Endometrium (tissue), 2 donors: ENCODE results near the gene COL15A1.

Experiments
- FAIRE-seq: peaks from 2 replicates; lab custom pipeline; 2012; peaks lifted over from hg19 to GRCh38; lab: Jason Lieb, UNC
- donor health status: control.
- donor health status: control.

The COL15A1 gene

DNA sequence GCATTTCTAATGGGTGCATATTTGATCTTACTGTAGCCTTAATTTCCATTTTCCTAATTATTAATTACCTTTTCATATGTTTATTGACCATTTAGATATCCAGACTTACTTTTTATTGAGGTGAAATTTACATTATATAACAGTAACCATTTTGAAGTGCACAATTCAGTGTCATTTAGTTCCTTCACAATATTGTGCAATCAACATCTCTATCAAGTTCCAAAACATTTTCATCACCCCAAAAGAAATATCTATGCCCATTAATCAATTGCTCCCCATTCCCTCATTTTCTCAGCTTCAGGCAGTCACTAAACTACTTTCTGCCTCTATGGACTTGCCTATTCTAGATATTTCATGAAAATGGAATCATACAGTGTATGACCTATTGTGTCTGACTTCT lies 5.9 kb downstream of the COL15A1 start:
- FAIRE-seq = no peak

DNA sequence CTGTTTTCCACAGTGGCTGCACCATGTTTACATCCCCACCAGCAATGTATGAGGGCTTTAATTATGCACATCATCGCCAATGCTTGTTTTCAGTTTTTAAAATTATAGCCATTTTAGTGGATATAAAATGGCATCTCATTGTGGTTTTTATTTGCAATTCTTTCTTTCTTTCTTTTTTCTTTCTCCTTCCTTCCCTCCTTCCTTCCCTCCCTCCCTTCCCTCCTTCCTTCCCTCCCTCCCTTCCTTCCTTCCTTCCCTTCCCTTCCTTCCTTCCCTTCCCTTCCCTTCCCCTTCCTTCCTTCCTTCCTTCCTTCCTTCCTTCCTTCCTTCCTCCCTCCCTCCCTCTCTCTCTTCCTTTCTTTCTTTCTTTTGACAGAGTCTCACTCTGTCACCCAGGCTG lies 6.6 kb downstream of the COL15A1 start:
- FAIRE-seq = no peak

DNA sequence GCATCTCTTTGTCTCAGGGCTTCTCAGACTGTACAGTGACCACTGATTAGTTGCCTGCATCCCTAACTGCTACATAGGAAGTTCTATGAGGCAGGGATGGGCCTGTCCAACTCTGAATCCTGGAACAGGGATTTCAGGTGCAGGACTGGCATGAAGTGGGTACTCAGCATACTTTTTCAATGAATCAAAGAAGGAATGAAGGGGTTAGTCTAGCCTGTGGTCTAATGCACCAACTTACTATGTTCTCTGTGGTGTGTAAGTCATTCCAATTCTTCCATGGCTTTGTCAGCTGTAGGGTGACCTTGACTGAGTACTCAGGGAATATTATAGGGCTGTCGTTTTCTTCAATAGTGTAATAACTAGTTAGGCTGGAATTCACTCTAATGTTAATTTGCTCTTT lies 8.3 kb downstream of the COL15A1 start:
- FAIRE-seq = no peak

DNA sequence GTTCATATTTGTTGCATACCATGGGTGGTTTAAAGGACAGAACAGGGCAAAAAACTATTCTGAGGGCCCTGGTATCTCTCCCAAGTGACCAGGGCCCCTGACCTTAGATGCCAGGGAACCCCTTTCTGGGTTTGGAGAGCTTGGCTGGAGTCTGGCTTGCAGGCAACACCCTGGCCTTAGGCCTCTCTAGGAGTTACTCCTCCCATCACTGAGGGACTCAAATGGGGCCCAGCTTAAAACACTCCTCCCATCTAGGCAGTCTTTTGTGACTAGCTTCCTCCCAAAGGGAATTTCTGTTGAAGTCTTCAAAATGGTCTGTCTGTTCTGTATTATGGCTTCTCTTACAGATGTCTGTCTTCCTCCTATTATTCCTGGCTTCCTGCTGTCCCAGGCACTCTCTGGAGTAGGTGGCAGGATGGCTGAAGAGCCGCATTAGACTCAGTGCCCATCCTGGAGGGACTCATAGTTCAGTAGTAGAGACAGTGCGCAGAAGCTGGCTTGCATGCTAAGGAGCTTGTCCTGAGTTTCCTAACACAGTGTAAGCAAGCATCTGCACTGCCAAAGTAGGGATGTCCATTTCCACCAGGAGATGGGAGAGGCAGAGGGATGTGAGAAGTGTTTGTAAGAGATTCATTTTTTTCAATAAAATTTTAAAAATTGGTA lies 10.0 kb downstream of the COL15A1 start:
- FAIRE-seq = no peak

DNA sequence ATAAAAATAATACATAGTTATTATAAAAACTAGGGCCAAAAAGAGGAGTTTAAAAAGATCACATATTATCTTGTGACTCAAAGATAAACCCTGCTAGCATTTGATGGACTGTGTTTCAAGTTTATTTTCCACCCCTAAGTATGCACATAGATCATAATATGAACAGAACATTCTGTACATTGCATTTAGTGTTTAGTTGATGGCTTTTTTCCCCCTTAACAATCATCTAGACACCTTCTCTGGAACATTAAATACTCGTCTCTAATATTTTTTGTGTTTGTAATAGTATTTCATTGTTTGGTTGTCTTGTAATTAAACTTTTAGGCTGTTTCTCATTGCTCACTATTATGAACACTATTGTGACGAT lies 10.5 kb downstream of the COL15A1 start:
- no peak for FAIRE-seq

DNA sequence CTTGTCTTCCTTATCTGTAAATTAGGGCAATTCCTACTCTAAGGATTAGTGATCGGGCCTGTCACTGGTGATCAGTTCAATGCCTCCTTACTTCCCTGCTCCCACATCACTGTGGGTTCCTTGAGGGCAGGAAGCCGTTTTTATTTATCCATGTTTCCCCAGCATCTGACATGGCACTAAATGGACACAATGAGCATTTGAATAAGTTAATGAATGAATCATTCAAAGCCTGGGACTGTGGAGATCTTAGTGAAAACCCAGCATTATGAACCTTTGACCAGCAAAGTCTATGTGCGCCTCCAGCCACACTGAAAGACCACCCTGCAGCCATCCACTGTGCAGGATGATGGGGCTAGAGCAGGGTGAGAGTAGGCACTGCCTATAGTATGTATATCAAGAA lies 11.6 kb downstream of the COL15A1 start:
- FAIRE-seq = no peak

DNA sequence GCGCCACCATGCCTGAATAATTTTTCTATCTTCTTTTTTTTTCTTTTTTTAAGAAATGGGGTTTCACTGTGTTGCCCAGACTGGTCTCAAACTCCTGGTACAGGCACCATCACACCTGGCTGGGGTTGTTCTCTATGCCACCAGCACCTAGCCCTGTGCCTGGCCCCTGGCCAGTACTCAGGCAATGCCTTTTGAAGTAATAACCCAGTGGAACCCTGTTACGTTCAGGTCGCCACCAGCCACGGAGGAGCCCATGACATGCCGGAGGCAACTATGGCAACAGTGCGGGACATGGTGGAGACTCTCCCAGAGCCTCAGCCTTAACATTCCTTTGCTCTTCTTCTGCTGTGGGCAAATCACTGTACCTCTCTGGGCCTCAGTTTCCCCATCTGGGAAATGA lies 14.1 kb downstream of the COL15A1 start:
- no peak for FAIRE-seq

DNA sequence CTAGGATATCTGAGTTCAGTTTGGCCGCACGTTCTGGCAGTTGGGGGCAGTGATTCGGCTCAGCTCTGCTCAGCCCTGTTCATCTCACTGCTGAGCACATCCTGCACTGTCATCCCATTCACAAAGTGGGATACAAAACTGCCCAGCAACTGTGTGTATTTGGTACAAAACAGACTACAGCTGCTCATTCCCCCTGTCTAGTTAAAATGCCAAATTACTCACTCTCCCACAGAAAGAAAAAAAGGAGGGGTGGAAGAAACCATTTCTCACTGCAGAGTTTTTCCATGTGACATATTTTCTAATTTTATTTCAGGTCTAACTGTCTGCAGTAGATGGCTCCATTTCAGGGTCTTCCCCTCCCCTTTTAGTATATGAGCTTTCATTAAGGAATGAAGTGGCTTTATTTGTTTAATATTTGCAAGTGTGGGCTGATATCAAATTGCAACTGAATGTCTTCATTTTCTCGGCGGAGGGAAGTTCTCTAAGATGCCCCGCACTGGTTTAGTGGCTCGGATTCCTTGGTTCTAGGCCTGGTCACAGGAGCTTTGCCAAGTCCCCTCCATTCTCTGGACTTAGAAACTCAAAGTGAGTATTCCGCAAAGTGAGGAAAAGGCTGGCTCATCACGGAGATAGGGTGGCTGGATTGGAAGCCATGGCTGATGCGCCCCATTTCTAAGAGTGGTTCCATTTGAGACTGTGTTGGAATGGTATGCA lies 14.7 kb downstream of the COL15A1 start:
- peak; percentile 68 for FAIRE-seq

DNA sequence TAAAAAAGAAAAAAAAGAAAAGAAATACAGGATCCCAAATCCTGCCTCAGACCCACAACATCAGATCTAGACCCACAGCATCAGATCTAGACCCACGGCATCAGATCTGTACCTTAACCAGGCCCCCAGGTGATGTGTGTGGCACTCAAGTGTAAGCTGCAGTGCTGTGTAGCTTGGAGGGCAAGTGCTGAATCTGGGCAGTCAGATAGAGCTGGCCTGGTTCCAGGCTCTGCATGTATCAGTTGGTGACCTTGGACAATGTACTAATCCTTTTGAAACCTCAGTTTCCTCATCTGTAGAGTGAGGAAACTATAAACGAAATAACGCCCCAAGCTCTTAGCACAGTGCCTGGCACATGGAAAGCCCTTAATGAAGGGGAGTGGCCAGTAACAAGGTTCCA lies 16.7 kb downstream of the COL15A1 start:
- FAIRE-seq = no peak

DNA sequence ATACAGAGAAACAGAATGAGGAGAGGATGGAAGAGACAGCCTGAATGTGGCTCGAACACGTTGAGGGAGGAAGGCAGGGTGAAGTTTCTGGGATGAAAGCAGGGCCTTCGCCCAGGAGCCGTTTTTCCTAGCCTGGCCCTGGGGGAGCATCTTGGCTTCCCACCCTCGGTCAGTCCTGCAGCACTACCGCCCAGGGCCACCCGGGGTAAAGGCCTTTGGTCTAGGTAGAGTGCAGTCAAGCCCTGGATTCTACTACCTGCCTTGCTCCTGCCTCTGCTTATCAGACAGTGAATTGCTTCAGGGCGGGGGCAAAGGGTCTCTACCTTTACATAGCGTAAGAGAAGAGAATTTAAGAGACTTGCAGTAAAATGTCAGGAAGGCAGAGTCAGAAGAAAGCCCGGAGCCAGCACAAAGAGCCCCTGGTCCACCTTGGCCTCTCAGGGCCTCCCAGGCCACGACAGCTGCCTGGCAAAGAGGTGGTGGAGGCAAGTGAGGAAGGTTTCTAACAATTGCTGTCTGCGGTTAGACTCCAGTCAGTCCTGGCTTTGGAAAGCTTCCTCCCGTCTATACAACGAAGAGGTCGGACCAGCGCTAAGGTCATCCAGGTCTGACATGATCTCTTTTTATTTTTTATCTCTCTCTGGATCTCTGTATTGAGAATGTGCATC lies 17.9 kb downstream of the COL15A1 start:
- FAIRE-seq = no peak

DNA sequence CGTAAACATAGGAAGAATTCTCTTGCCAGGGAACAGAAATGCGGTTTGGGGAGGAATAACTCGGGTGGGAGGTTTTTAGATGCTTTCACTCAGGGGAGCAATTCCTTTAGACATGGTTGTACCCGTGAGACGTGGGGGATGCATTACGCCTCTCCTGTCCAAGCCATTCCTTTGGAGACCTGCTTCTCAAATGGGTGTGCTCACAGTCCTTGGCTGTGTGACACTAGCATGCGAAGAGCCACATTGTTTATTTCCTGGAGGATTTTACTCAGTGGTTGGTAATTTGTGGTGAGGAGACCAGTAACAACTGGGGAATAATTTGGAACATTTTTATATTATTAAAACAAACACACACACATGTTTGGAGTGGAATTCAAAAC lies 18.5 kb downstream of the COL15A1 start:
- FAIRE-seq = peak; percentile 63

DNA sequence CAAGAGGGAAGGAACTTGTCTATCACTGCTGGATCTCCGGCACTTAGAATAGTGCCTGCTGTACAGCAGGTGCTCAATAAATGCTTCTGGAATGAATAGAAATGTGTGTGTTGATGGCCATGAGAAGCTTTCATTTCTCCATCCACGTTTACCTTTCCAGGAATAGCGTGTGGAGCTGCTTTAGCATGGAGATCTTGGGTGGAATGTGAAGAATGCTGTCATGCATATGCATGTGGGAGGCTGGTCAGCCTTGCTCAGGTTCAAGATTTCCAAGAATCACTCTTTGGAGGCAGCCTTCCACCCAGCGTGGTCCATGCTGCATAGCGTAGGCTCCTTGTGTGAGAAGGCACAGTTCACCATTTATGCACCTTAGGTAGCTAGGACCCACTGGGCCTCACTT lies 19.2 kb downstream of the COL15A1 start:
- FAIRE-seq = no peak

DNA sequence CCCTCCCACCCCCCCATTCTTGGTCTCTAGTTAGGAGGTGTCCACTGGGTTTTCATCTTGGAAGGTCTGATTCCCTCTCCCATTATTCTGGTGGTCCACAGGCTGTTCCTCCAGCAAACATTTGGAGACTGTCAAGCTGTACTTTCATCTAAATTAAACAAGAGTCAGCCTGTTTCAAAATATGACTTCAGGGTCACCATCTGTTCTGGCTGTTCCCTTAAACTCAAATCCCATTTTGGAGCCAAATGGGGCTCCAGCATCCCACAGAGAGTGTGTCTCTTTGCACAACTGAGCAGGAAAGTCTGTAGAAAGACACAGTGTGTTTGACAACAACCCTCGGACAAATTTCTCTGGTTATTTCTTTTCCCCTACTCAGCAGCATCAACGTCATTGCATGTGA lies 20.5 kb downstream of the COL15A1 start:
- no peak for FAIRE-seq

DNA sequence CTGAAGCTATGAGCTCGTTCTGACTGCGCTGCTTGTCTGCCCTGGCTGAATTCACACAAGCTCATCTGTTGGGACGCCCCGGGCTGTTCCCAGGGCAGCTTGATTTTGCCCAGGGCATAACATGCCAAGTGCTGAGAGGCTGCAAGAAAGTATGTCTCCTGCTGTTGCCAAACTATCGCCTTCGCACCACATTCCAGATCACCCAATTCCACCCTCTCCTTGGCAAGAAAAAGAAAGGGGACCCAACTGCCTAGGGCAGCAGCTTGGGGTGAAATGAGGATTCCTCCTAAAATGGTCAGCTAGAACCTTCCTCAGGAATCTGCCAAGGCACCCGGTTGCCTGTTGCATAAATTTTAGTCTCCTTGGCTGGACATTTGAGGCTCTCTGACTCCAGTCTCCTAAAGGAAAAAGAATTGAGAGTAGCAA lies 21.2 kb downstream of the COL15A1 start:
- FAIRE-seq = no peak

DNA sequence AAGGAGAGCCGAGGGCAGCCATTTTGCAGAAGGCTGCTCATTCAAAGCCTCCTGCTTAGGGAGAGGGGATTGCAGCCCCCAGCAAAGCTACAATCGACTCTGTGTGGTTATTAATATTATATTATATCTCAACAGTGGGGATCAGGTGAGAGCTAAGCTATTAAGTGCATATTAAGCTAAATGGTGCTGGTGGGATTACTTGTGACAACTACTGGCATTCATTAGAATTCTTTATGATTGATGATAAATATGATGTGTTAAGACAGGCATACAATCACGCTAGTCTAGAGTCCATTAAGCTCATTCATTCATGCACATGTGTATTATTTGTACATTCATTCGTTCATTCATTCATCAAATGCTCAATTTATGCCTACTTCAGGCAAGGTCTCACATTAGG lies 23.0 kb downstream of the COL15A1 start:
- no peak for FAIRE-seq

DNA sequence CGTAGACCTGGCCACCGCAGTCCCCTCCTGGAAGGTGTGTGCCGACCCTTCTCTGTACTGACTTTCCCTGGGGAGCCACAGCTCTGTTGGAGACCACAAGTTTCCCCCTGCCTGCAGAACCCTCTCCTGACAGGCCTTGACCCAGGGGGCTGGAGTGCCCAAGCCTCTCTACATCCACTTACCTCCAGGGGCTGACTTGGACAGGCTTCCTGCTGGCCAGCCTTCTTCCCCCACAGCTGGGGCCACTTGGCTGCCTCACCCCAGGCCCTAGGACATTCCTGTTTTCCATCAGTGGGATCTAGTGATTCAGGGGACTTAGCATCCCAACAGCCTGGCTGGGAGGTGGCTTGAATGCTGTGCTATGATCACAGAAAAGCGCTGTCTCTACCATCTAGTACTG lies 23.6 kb downstream of the COL15A1 start:
- no peak for FAIRE-seq

DNA sequence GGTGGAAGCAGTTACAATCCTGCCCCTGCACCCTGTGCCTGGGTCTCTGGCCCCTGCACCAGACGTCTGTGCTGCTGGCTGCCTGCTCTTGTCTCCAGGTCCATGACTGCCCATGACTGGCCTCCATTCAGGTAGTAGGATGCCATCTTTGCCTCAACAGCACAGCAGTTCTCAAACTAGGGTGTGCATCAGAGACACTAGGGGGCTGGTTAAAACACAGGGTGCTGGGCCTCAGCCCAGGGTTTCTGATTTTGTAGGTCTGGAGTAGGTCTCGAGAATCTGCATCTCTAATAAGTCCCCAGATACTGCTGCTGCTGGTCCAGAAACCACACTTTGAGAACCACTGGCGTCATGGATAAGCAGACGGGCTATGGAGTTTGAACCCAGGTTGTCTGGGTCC lies 24.0 kb downstream of the COL15A1 start:
- no peak for FAIRE-seq

DNA sequence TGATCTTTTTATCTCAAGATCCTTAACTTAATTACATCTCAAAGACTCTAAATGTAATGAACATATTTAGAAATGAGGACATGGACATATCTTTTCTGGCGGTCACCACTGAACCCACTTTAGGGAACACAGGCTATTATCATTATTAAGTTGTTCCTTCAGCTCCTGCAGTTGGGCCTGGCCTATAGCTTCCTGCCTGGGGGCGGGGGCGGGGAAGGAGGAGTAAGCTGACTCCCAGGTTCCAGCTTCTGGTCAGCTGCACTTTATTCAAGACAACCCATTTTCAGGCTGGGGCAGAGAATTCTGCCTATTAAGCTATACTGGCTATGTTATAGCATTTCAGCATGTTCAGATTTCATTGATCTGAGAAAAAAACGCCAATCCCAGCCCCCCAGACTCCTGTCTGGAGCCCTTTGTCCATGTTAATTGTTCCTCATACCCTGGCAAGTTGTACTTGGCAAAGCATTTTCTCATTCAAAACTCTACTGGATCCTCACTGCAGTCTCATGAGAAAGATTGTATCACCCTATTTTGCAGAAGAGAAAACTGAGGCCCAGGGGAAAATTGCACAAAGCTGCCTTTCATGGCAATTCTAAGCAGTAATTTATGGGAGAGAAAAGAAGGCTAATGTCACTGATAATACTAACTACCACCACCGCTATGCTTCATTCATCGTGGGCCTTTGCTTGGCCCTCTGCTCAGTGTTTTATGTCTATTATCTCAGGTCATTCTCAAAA lies 25.1 kb downstream of the COL15A1 start:
- no peak for FAIRE-seq

DNA sequence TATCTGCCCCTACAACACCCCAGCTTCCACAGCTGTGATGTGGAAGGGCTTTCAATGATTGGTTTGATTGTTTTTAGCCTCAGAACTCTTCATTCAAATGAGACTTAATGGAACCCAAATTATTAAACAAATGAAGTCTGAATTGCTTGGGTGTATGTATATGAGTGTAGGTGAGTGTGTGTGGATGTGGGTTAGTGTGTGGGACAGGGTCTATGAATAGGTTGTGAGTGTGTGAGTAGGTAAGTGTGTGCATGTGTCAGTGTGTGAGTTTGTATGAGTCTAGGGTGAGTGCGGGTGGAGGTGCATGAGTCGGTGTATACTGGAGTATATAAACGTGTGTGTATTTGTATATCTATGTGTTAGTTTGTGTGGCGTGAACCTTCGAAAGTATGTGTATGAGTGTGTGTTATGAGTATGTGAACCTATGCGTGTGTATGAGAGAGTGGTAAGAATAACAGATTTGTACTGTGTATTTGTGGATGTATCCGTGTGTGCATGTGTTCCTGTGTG lies 26.9 kb downstream of the COL15A1 start:
- no peak for FAIRE-seq

DNA sequence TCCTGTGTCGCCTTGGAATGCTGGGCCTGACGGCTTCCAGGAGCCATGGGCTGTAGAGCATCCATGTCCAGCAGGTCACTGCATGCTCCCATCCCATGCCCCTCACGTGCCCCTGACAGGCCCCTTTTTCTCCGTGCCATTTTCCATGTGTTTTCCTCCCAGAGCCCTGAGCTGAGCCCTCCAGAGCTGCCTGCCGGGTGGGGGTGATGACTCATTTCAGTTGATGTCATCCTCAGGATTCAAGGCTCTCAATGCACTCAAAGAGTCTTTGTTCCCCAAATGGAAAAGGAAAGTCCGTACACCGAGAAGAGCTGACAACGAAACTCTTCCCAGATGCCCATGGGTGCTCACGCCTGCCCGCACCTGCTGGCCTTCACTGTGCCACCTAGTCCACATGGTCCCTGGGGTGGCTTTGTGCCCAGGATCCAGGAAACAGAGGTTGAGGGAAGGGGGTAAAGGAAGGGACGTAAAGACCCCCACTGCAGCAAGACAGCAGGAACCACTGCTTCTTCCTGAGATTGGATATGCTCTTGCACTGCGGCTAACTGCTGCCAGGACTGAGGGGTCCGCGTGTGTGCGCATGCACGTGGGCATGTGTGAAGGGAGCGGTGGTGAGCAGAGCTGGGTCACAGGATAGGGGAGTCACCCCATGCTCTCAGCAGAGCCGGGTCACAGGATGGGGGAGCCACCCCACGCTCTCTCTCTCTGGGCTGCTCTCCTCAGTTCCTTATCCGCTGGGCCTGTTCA lies 27.6 kb downstream of the COL15A1 start:
- FAIRE-seq = no peak

DNA sequence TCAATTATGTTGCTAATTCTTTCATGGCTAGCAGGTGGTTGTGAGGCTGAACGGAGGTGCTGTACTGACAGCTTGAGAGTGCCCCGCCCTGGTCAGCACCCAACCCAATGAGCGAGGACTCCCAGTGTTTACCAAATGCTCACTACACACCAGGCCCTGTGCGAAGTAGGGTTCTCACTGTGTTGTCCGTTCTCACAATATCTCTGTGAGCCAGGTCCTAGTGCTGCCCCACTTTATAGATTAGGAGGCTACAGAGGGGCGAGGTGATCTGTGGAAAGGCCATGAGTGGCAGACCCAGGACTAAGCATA lies 28.2 kb downstream of the COL15A1 start:
- FAIRE-seq = no peak

DNA sequence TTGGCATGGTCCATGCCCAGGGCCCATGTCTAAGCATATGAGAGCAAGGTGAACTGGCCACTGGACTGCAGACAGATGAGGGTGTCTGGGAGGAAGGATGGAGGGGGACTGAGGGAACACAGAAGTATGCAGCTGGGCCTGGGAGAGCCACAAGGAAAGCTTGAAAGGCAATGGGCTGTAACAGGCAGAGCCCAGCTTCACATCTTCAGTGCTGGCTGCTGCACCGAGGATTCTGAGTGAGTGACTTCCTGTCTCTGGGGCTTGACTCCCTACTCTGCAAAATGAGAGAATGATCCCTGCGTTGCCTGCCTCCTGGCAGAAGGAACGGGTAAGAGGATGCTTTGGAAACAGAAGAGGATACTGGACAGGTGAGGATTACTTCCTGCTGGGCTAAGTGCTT lies 29.0 kb downstream of the COL15A1 start:
- FAIRE-seq = no peak
